Activated naive CD4-positive, alpha-beta T cell treated with Interleukin-2 at 50 U/mL for 16 hours (primary cell): ENCODE data around the gene SERPINB8.
"Not testable (repeated sequence)": the region's sequence is repeated elsewhere in the genome, so short reads cannot be mapped to it uniquely, and the experiment has no call there.

Source experiments
- DNase-seq: peaks from one replicate; pipeline ENCODE4 v3.0.0-alpha.2; 2020

The SERPINB8 gene, protein sequence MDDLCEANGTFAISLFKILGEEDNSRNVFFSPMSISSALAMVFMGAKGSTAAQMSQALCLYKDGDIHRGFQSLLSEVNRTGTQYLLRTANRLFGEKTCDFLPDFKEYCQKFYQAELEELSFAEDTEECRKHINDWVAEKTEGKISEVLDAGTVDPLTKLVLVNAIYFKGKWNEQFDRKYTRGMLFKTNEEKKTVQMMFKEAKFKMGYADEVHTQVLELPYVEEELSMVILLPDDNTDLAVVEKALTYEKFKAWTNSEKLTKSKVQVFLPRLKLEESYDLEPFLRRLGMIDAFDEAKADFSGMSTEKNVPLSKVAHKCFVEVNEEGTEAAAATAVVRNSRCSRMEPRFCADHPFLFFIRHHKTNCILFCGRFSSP

DNA sequence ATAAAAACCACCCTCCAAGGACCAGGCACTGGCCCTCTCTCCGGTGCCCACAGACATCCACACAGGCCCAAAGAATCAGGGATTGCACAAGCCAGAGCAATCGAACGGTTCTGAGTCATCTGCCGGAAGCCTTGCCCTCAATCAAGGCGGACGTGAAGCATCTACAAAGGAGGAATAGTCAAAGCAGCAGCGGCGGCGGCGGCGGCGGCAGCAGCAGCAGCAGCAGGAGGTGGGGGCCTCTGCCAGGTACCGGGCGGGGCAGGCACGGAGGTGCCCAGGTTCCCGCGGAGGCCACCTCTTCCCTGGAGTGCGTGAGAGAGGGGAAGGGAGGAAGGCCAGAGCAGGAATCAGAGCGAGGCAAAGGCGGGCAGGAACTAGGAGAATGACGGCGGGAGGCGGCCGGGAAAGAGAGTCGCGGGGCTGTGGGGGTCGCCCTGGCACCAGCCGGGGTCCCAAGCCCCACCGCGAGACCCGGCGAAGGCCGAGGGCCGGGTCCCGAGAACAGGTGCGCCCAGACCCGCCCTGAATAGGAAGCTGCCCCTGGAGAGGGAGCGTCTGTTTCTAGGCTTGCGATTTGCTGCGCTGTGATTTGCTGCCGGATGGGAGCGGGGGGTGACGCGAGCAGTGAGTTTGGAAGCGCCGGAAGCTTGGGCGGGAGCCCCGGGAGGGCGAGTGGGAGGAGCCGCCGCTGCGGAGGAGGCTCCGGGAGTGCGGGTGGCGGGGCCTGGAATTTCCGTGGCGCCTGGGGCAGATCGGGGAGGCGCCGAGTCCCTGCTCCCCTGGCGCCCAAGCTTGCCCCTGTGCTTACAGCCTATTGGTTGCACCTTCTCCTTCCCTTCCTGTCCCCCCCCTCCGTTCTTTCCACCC, at the start of gene SERPINB8:
Gene SERPINB8 (plus strand): TSS at position 140 of the 867 bp plus-strand sequence. CDS start 8,228 bp downstream, outside the sequence.
- DNase-seq = peak; percentile 83

DNA sequence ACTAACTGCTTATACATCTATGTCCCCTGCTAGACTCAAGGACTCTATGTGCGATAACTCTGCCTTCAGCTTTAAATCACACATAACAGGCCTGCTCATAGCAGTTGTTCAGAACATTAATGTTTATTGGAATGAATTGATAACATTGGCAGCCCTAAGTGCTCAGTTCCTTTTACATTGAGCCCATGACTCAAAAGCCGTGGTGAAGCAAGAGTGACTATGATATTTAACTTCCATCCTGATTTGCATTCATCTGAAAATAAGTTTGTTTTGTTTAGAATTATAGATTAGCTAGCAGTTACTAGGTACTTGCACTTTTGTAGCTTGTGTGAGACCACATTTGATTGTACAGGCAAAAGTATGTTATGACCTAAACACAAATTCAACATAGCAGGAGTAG, 47.8 kb upstream of the SERPINB8 start:
- no peak for DNase-seq

DNA sequence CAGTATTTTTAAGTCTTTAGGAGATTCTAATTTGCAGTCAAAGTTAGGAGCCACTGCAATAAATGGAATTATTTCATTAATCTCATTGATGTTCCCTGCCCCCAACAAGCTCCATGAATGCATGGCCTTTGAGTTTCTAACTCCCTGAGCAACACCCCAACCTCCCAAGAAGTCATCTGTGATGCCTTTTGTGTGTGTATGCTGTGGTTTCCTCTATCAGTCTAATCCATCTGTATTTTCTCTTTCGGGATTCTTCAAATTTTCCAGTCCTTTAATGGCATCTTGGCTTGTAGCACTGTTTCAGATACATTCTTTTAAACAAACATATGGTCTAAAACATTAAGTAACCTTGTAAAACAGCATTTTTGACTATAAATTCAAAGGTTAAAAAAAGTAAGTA, 45.3 kb upstream of the SERPINB8 start:
- no peak for DNase-seq

DNA sequence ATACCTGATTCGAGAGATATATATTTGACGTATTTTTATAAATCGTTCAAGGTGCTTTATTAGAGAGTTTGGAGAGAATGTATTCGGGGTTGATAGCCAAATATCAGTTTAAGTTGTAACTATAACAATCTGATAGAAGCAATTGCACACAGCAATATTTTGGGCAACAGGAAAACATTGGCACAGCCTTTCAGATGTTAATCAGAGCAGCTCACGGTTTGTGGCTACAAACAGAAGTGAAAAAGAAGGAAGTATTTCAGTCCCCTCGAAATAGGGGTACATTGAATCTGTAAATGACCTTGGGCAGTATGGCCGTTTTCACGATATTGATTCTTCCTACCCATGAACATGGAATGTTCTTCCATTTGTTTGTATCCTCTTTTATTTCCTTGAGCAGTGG, 41.5 kb upstream of the SERPINB8 start:
- no peak for DNase-seq

DNA sequence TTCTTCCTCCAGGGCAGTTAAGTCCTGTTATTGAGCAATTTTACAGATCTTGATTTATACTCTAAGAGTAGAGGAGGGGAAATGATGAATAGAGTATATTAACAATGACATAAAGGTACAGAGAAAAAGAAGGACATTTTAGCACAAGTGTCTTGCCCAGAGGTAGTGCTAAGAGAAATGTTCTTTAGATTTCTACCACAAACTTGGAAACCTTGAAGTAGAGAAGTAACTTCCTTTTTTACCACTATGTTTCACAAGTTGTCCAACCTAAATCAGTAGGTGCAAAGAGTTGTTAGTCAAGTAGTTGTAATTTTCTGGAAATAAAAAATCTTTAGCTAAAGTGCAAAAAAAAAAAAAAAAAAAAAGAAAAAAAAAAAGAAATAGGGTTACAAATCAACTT, 40.5 kb upstream of the SERPINB8 start:
- not testable (repeated sequence) for DNase-seq

DNA sequence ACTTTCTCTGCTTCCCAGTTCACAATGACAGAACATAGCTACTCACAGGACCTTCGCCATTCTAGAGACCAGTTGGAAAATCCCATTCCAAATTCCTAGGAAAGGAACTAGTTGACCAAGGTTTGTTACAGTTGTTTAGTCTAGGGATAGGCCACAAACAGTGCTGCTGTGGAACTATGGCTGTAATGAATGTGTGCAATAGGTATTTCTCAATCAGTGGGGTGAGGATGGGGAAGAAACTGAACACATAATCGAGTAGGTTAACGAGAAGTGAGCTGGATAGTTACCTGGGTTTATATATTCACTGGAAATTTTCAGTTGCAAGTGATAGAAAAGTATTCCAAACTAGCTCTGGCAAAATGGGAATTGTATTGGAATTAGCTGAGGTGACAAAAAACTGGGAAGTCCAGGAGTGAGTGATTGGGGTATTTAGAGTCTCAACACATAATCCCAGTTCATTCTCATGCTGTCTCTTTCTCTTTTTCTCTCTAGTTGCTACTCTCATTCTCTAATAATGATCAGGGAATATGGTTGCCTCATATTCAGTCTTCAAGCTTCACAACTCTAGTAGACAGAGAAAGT, 39.0 kb upstream of the SERPINB8 start:
- DNase-seq = no peak

DNA sequence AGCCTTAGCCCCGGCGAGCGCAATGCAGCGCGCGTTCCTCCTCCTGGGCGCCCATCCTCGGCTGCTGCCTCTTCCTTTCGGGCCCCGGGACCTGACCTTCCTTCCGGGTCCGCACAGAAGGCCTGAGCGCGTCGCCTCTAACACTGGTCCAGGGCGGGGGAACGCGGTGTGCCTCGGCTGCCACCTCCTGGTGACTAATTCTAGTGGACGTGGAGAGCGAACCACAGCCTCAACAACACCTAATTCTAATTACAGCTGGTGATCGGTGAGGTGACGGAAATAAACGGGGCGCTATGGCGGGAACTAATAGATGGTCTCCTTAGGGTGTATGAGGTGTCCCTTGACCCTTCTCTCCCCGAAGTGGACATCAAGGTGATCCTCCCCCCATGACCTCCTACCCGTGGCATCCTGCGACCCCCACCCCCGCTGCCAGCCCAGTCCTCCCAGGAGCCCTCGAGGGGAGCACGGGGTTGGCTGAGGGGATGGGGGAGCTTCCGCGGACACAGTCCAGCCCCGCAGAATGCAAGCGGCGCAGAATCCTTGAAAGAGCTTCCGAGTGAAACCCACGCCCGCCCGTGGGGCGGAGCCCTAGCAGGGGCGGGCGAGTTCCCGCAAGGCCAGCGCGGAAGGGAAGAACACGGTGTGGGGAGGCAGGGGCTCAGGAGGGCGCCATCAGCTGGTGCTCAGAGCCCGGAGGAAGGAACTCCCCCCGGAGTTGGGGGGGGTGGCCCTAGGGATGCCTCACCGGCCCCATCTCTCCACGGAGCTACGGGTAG, 33.5 kb upstream of the SERPINB8 start:
- DNase-seq = peak; percentile 66

DNA sequence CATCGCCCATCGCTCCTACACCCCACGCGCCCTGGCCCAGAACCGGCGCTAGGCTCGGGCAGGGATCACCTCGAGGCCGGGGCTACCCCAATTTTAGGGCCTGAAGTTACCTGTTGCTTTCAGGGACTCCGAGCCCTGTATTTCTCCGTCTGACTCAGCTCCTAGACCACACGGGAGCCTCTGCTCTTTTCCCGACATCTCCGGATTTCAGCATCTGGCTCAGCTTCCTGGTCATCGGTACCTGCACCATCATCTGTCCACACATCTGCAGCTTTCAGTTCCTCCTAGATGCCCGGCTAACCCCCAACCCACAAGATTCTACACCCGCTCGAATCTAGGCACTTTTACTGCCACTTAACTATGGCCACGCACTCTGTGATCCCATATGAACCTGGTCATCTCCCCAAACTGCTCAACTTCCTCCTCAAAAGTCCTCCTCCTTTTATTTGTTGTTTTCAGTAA, 32.9 kb upstream of the SERPINB8 start:
- DNase-seq = no peak

DNA sequence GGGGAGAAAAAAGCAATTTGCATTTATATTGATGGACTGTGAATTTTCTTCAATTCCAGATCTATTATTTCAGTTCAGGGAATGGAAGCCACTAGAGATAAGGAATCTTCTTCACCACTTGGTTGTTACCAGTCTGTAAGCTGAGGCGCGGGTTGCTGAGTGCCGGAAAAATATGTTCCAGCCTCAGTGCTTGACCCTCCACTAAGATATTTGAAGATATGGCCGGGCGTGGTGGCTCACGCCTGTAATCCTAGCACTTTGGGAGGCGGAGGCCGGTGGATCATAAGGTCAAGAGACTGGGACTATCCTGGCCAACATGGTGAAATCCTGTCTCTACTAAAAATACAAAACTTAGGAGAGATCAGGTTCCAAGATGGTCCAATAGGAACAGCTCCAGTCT, 29.9 kb upstream of the SERPINB8 start:
- no peak for DNase-seq

DNA sequence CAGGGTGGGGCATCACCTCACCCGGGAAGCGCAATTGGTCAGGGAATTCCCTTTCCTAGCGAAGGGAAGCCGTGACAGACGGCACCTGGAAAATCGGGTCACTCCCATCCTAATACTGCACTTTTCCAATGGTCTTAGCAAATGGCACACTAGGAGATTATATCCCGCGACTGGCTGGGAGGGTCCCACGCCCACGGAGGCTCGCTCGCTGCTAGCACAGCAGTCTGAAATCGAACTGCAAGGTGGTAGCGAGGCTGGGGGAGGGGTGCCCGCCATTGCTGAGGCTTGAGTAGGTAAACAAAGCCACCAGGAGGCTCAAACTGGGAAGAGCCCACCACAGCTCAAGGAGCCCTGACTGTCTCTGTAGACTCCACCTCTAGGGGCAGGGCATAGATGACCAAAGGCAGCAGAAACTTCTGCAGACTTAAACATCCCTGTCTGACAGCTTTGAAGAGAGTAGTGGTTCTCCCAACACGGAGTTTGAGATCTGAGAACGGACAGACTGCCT, 29.3 kb upstream of the SERPINB8 start:
- not testable (repeated sequence) for DNase-seq

DNA sequence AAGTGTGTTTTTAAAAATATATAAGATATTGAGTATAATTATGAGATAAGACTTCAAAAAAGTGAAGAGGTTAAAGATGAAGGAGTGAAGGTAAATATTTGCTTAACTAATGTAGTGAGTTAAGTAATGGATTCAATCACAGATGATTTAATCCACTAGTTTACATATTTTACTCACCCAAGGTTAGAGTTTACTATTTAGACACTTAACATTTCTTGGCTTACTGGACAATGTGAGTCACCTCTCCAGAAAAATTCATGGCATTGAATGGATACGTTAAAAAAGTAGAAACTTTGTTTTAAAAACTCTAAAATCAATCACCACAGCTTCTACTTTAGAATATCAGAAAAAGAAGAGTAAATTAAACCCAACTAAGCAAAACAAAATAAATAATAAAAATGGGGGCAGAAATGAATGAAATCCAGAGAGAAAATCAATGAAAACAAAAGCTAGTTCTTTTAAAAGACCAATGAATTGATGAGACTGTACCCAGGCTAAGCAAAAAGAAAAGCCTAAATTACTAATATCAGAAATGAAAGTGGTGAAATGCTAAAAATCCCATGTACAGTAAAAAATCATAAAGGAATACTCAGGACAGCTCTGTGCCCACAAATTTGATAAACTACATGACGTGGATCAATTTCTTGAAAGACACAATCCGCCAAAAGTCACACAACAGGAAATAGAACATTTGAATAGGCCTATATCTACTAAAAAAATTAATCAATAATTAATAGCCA, 22.7 kb upstream of the SERPINB8 start:
- no peak for DNase-seq

DNA sequence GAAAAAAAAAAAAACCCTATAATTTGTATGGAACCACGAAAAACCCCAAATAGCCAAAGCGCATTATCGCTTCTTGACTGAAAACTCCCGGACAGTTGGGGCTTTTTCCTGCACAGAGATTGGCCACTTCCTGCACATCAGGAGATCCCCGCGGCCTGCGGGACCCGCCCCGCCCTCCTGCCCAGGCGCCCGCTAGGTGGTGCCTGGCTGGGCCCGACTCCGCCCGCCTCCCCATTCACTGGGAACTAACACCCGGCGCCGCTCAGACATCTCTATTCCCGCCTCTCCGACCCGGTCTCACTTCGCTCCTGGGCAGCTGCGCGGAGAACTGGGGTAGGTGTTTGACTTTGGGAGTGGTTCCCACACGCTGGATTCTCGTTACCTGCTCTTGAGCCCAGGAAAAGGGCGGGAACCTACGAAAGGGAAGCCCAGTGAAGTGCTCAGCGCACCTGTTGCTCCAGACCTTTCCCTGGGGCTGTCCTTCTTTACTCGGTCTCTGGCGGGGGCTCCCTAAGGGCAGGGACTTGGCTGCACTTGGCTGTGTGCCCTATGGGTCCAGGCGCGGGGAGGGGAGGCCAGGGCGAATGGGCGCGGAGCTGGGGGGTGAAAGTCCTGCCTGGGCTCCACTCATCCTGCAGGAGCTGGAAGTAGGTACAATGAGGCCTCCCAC, 20.7 kb upstream of the SERPINB8 start, which contains the start of gene HMSD:
Gene HMSD (plus strand): TSS at position 234 of the 670 bp plus-strand sequence. CDS start 4,155 bp downstream, outside the sequence.
- peak; percentile 72 for DNase-seq

DNA sequence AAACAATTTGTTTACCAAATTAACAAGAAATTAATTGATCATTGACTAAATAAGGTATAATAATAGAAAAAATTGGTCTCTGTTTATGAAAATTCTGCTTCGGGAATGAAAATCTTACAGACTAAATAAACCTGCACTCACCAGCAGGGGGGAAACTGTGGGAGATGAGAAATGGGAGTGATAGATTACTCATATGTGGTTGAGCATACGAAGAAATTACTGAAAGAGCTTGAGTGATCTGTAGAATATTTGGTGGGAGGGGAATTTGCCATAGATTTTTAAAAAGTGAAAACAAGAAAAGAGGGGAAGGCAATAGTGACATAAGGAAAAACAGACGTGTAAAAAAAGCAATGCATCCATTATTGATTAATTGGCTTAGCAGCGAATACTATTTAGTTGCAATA, 18.6 kb upstream of the SERPINB8 start:
- peak; percentile 42 for DNase-seq

DNA sequence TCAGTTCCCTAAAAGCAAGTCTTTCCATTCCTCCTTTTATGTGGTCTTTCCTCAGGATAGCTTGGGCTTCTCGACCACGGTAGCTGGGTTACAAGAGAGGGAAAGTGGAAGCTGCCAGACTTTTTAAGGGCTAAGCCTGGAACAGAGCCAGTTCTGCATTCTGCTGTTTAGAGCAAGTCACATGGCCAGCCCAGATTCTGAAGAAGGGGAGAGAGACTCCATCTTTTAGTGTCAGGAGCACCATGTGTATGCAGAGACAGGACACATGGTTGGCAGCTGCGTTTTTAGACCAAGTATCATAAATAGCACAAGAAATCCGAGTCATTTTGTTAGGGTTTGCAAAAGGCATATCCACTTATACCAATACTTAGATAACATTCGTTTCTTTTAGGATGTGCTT, 16.1 kb upstream of the SERPINB8 start:
- DNase-seq = no peak

DNA sequence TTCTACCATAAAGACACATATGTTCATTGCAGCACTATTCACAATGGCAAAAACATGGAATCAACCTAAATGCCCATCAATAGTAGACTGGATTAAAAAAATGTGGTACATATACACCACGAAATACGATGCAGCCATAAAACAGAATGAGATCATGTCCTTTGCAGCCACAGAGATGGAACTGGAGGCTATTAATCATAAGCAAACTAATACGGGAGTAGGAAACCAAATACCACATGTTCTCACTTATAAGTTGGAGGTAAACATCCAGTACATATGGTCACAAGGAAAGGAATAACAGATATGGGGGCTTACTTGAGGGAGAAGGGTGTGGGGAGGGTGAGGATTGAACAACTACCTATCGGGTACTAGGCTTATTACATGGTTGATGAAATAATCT, 13.1 kb upstream of the SERPINB8 start:
- no peak for DNase-seq

DNA sequence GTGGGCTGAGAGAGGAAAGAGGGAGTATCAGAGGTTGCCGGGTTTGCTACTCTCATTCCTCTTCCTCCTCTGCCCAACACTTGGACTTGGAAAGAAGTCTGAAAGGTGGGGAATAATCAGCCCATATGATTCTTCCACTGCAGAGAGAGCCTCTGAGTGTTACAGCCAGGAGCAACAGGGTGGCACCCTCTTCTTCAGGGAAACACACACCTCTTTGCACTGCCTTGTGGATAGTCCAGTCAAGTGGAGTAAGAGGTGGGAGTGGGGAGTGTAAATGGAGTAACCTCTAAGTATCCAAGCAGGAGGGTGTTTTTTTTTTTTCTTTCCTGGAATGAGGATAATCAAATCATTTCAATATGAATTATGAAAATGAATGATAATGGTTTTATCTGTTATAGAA, 9.0 kb upstream of the SERPINB8 start:
- no peak for DNase-seq

DNA sequence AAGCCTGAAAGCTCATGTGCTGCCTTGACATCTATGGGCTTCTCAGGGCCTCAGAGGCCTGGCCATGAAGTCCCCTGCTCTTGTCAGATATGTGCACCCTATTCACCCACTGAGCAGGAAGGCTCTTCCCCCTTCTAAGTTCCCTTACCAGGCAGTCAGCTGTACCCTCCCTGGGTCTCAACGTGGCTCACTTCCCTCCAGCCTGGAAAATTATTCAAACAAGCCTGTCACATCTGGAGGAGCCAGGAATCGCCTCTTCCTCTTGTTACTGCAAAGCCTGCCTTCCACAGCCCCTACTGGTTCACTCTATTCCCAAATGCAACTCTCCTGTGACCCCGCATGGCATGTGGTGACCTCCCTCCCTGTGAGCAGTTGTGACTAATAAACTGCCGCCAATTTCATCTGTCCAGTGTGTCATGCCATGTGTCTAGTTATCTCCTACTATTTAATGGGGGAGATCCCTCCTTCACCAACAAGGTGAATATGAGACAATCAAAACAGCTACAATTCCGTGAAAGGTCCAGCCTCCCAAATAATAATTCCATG, 8.4 kb upstream of the SERPINB8 start:
- DNase-seq = no peak

DNA sequence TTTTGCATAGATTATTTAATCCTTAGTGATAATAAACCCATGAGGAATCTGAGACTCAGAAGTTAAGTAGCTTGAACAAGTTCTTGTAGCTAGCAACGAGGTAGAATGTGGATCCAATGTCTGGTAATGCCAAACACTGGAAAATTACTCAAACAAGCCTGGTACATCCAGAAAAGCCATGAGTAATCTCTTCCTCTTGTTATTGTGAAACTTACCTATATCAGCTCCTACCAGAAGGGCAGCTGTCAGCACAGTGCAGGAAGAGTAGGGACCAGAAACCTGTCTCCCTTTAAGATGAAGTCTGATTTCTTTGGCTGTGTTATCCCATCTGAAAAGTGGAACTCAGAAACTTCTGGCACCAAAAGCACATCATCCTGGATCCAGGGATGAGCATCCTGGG, 7.7 kb upstream of the SERPINB8 start:
- DNase-seq = no peak

DNA sequence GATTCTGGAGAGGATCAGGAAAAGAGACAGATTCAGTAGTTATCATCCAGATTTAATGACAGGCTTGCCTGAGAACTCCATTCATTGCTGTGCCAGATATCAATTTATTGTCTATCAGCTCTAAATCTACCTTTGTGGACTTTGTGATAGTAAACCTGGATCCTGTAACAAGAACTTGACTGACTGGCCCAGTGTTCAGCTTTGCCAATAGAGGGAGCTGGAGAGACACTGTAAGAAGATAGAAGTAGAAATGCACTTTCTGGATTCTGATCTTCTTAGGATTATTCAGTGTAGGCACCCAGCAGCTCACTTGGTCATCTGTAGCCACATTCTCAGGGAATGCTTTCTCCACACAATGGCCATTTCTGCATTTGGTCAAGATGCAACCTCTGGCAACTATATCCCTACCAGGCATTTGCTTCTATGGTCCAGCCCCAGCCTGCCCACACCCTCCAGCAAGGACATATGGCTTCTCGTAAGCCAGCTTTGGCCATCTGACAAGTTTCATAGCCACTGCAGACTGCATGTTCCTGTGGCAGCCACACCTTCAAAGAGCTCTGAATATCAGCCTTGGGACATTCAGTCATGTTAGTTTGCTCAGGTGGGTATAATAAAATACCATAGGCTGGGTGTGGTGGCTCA, 6.1 kb upstream of the SERPINB8 start:
- DNase-seq = peak; percentile 38

DNA sequence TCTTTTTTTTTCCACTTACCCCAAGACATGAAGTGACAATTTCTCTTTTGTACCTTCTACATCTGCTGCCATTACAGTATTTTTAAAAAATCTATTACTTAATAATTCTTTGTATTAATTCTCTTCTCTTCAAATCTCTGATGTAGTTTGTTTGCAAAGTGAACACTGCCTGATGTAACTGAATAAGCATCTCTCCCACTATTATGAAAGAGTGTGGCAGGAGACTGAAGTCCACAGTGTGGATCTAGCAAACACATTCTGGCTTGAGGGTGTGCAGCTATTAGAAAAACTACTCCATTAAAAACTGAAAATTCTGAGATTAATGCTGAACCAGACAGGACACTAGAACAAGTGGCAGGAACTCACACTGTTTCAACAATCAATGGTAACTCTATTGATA, 5.0 kb upstream of the SERPINB8 start:
- DNase-seq = no peak
